AG04450 (cell line): Measurements from ENCODE around the gene GLT1D1. TPM values are rescaled to one million over a fixed set of nuclear protein-coding genes. Genes with fewer than 3 reads are reported as not detected.

Experiments
- CTCF ChIA-PET: fragments of 300-600, 350-600 bp; formaldehyde crosslinking; extraction: SDS; loops from one replicate; lab custom pipeline; 2022; ENCODE audit warnings: antibody characterized with exemption, inconsistent platforms; lab: Charles Lee
- POLR2A ChIA-PET: fragments of 350-600 bp; formaldehyde crosslinking; extraction: SDS; loops from one replicate; lab custom pipeline; 2021; ENCODE audit warnings: antibody characterized with exemption, inconsistent platforms; lab: Yijun Ruan, JAX
- DNase-seq: peaks from one replicate; pipeline ENCODE4 v3.0.0-alpha.2; 2011; ENCODE audit warnings: low read depth, low spot score
- H3K27ac ChIP-seq: one replicate; pipeline ENCODE4 v1.5.1; 2012; ENCODE audit warnings: low read depth, low read length, control low read depth
- H3K27me3 ChIP-seq: one replicate; pipeline ENCODE4 v1.6.0; 2012; ENCODE audit warnings: low read length; ENCODE audit not compliant: control insufficient read depth, insufficient read depth
- H3K4me3 ChIP-seq: 2 replicates; pipeline ENCODE4 v1.5.1; 2011; ENCODE audit warnings: mild to moderate bottlenecking, low read depth, low read length, control low read depth
- H3K9me3 ChIP-seq: 2 replicates; pipeline ENCODE4 v1.5.1; 2012; ENCODE audit warnings: low read length; ENCODE audit not compliant: control insufficient read depth, insufficient read depth
- CTCF ChIP-seq: IDR thresholded peaks from 2 replicates; pipeline ENCODE4 v1.5.1; 2011; ENCODE audit warnings: low read depth, low read length, control low read depth, inconsistent platforms
- polyA plus RNA-seq: library from polyadenylated mRNA; depleted of rRNA; stranded (reverse); fragments of >200 nt; gene quantifications from 2 replicates; pipeline ENCODE4 v1.2.3, GENCODE V29; 2011

Gene GLT1D1
- polyA plus RNA-seq, 1 experiment: not detected

GRCh38 chr12:128980623-128981022, 127.3 kb downstream of the GLT1D1 start:
- POLR2A ChIA-PET: no interaction called here
- TF ChIP-seq CTCF: no peak
- no peaks in the 10 kb centered on the region for H3K27me3 ChIP-seq

GRCh38 chr12:128981971-128982533, 128.8 kb downstream of the GLT1D1 start:
- Histone ChIP-seq H3K27ac (no peak overlapping the region), H3K9me3 (peaks cover 71% of the 10 kb centered on the region), H3K4me3 (no peak overlapping the region), H3K27me3 (no peaks in the 10 kb centered on the region)
- no peak for DNase-seq
- ChIA-PET CTCF (no interaction called here), POLR2A (no interaction called here)
- TF ChIP-seq CTCF: no peak

More at GRCh38 chr12:128980623-128981022, 127.3 kb downstream of the GLT1D1 start:
- H3K9me3 ChIP-seq: peaks cover 80% of the 10 kb centered on the region
- CTCF ChIA-PET: no interaction called here
- DNase-seq: no peak
- no peak overlapping the region for H3K27ac ChIP-seq
- H3K4me3 ChIP-seq: no peak overlapping the region

GRCh38 chr12:128982933-128983332, 129.7 kb downstream of the GLT1D1 start:
- no peaks in the 10 kb centered on the region for H3K27me3 ChIP-seq
- TF ChIP-seq CTCF: no peak
- no peak for DNase-seq
- H3K27ac ChIP-seq: no peak overlapping the region
- no peak overlapping the region for H3K4me3 ChIP-seq
- CTCF ChIA-PET: no interaction called here
- H3K9me3 ChIP-seq: peaks cover 70% of the 10 kb centered on the region
- POLR2A ChIA-PET: no interaction called here

- ChIA-PET CTCF (no interaction called here), POLR2A (no interaction called here)
- no peak for TF ChIP-seq CTCF
- no peaks in the 10 kb centered on the region for H3K27me3 ChIP-seq
- H3K27ac ChIP-seq: no peak overlapping the region
- H3K4me3 ChIP-seq: no peak overlapping the region
- H3K9me3 ChIP-seq: peaks cover 65% of the 10 kb centered on the region
- DNase-seq: no peak
Measured at GRCh38 chr12:128983371-128983770, 130.1 kb downstream of the GLT1D1 start.

GRCh38 chr12:128986957-128987356, 133.7 kb downstream of the GLT1D1 start:
- no peak for DNase-seq
- no peaks in the 10 kb centered on the region for H3K27me3 ChIP-seq
- CTCF ChIA-PET: no interaction called here
- no peak for TF ChIP-seq CTCF
- H3K4me3 ChIP-seq: no peak overlapping the region
- POLR2A ChIA-PET: no interaction called here
- H3K9me3 ChIP-seq: peaks cover 44% of the 10 kb centered on the region
- no peak overlapping the region for H3K27ac ChIP-seq
